NCI-H2107 treated with DMSO at 0.1 percent for 48 hours (cell line): ENCODE results near the gene RASSF8.

Source experiments
- DNase-seq: peaks from one replicate; lab custom pipeline; 2025; ENCODE audit not compliant: unreplicated experiment; lab: John Stamatoyannopoulos, UW

The RASSF8 gene

GRCh38 chr12:25992026-25992782 is 33.7 kb downstream of the RASSF8 start:
- no peak for DNase-seq

GRCh38 chr12:25993901-25994651 is 35.6 kb downstream of the RASSF8 start:
- no peak for DNase-seq

GRCh38 chr12:25994901-25995625 is 36.6 kb downstream of the RASSF8 start:
- DNase-seq, result no peak

GRCh38 chr12:25995906-25996305 is 37.4 kb downstream of the RASSF8 start:
- DNase-seq, result no peak

GRCh38 chr12:25996677-25997076 is 38.2 kb downstream of the RASSF8 start:
- DNase-seq, result no peak

GRCh38 chr12:25997201-25997963 is 38.9 kb downstream of the RASSF8 start:
- no peak for DNase-seq

- no peak for DNase-seq
Observed at GRCh38 chr12:26000898-26001297, 42.4 kb downstream of the RASSF8 start.

GRCh38 chr12:26001530-26001929 is 43.0 kb downstream of the RASSF8 start:
- DNase-seq, result no peak

GRCh38 chr12:26003065-26003464 is 44.6 kb downstream of the RASSF8 start:
- no peak for DNase-seq

GRCh38 chr12:26007566-26007965 is 49.1 kb downstream of the RASSF8 start:
- no peak for DNase-seq

- no peak for DNase-seq
Observed at GRCh38 chr12:26009593-26009992, 51.1 kb downstream of the RASSF8 start.

GRCh38 chr12:26010293-26010821 is 51.9 kb downstream of the RASSF8 start:
- no peak for DNase-seq

GRCh38 chr12:26011099-26011498 is 52.6 kb downstream of the RASSF8 start:
- DNase-seq, result no peak

- no peak for DNase-seq
Observed at GRCh38 chr12:26014085-26014484, 55.6 kb downstream of the RASSF8 start.

GRCh38 chr12:26016516-26016915 is 58.0 kb downstream of the RASSF8 start:
- no peak for DNase-seq

- DNase-seq, result no peak
Observed at GRCh38 chr12:26017484-26018211, 59.2 kb downstream of the RASSF8 start.

- DNase-seq, result no peak
Observed at GRCh38 chr12:26018926-26019325, 60.4 kb downstream of the RASSF8 start.

GRCh38 chr12:26021534-26021933 is 63.1 kb downstream of the RASSF8 start:
- no peak for DNase-seq

GRCh38 chr12:26022043-26022442 is 63.6 kb downstream of the RASSF8 start:
- DNase-seq, result no peak

- no peak for DNase-seq
Observed at GRCh38 chr12:26026713-26027112, 68.2 kb downstream of the RASSF8 start.
